ENCODE data around the gene RAD51C.

DNA sequence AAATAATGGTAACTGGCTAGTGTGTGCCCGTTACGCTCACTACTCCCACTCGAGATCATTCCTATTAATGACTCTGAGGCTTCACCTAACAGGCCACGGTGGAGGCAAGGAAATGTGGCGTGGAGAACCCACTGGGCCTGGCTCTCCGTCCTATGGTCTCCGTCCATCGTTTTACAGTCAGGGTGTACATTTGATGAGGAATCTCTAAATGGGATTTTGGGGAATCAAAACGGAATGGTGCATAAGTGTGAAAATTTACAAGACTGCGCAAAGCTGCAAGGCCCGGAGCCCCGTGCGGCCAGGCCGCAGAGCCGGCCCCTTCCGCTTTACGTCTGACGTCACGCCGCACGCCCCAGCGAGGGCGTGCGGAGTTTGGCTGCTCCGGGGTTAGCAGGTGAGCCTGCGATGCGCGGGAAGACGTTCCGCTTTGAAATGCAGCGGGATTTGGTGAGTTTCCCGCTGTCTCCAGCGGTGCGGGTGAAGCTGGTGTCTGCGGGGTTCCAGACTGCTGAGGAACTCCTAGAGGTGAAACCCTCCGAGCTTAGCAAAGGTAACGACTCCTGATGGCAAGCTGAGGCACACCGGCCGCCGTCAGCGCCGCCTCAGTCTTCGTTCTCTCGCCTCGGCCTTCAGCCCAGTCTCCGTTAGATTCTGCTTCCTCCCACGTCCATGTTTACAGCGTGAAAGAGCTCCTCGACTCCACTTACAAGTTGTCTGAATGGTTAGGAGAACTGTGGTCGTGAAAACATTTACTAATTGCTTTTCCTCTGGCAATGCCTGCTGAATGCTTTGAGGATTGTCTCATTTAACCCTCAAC, at the start of gene RAD51C:
- TF ChIP-seq GATA2 (IDR thresholded peaks at IDR 0.05; ENCODE audit: low read depth, low read length) = no peak
- no peak for TF ChIP-seq GATA3 (IDR thresholded peaks at IDR 0.05; ENCODE audit: low read depth, low read length)

Measured in SH-SY5Y (cell line).